ENCODE results near the gene GUCA2B. TPM values are rescaled to one million over a fixed set of nuclear protein-coding genes. Genes with fewer than 3 reads are reported as not detected.

The GUCA2B gene
- total RNA-seq, 1 experiment from 2014 or later, result not detected

- intact Hi-C loops (cut with micrococcal nuclease; ENCODE audit: unreplicated experiment), result no loop called here
- no peak overlapping the region for H3K27ac ChIP-seq (ENCODE audit: low read length)
- no peaks in the 10 kb centered on the region; the same call in 1 of the 2 replicates for H3K27me3 ChIP-seq (ENCODE audit: control insufficient read depth, insufficient read depth, low read length)
Measured at GRCh38 chr1:42145389-42145716, 7.9 kb upstream of the GUCA2B start.

DNA sequence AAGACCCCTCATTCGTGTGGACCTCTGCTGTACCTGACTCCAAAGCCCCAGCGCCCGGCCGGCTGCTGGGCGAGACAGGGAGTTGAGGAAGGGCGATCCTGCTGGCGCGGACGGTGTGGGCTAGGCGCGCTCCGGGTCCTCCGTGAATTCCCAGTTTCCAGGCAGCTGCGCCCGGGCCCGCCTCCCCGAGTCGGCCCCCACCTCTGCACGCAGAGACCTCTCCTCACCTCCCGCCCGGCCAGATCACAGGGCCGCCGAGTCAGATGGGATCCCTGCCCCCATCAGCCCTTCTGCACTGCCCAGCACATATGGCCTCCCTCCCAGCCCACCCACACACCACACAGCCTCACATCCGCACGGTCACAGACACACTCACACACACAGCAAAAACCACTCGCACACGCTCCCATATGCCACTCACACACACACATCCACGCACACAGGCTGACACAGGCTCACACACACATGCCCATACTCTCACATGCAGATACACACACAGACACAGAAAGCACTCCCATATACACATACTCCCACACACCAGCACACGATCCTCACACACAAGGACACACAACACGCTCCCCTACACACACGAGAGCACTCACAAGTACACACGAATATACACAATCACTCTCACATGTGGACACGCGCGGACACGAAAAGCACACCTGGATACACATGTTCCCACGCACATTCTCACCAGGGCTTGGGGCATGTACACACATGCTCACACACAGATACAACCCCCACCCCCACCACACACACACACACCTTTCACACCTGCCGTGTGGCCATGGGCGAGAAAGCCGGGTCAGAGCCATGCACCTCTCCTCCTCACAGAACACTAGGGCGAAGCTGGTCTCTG is 7.2 kb upstream of the GUCA2B start:
- in situ Hi-C loops (cut with HindIII; ENCODE audit: low pct_unique_long_range_greater_than_20kb, low sequenced_read_pairs), result no loop called here
- intact Hi-C loops (cut with micrococcal nuclease; ENCODE audit: unreplicated experiment), result no loop called here
- Histone ChIP-seq H3K36me3 (ENCODE audit: control insufficient read depth, insufficient read depth, low read length) (no peaks in the 10 kb centered on the region), H3K27me3 (ENCODE audit: control insufficient read depth, insufficient read depth, low read length) (no peaks in the 10 kb centered on the region; the same call in 1 of the 2 replicates), H3K4me3 (ENCODE audit: low read depth in 2 of 2, low read length in 2 of 2) (no peak overlapping the region), H3K9me3 (ENCODE audit: control insufficient read depth, insufficient read depth, low read depth, low read length) (no peaks in the 10 kb centered on the region), H3K27ac (ENCODE audit: low read length) (no peak overlapping the region), H3K4me1 (ENCODE audit: control insufficient read depth, insufficient read depth, low read length) (no peaks in the 10 kb centered on the region)
- peak; percentile 33; the same call in 1 of the 2 replicates for ATAC-seq
- no TSS peak for BruUV-seq (replicated peaks)
- TF ChIP-seq POLR2AphosphoS5 (IDR thresholded peaks at IDR 0.05; ENCODE audit: low read depth, low read length) (no peak), REST (IDR thresholded peaks at IDR 0.05; ENCODE audit: insufficient read depth in 1 of 2, low read depth in 2 of 2, low read length in 1 of 2) (no peak), SIN3A (IDR thresholded peaks at IDR 0.05; ENCODE audit: borderline replicate concordance, insufficient read depth, low read depth, low read length) (no peak), TCF7L2 (IDR thresholded peaks at IDR 0.05; ENCODE audit: low read depth, low read length) (no peak)
- TF ChIP-seq, protein P1, sequence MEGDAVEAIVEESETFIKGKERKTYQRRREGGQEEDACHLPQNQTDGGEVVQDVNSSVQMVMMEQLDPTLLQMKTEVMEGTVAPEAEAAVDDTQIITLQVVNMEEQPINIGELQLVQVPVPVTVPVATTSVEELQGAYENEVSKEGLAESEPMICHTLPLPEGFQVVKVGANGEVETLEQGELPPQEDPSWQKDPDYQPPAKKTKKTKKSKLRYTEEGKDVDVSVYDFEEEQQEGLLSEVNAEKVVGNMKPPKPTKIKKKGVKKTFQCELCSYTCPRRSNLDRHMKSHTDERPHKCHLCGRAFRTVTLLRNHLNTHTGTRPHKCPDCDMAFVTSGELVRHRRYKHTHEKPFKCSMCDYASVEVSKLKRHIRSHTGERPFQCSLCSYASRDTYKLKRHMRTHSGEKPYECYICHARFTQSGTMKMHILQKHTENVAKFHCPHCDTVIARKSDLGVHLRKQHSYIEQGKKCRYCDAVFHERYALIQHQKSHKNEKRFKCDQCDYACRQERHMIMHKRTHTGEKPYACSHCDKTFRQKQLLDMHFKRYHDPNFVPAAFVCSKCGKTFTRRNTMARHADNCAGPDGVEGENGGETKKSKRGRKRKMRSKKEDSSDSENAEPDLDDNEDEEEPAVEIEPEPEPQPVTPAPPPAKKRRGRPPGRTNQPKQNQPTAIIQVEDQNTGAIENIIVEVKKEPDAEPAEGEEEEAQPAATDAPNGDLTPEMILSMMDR (IDR thresholded peaks at IDR 0.05), result no peak
- no peak for DNase-seq (ENCODE audit: low read depth, low spot score)
- CTCF ChIA-PET, result interaction anchor here (0.6 kb wide), 1 partner anchor 28 kb away, joined by 4 read pairs; no protein-coding TSS in a partner anchor
- POLR2A ChIA-PET, result no interaction called here

More at GRCh38 chr1:42145389-42145716, 7.9 kb upstream of the GUCA2B start:
- no peaks in the 10 kb centered on the region for H3K36me3 ChIP-seq (ENCODE audit: control insufficient read depth, insufficient read depth, low read length)
- H3K9me3 ChIP-seq (ENCODE audit: control insufficient read depth, insufficient read depth, low read depth, low read length), result no peaks in the 10 kb centered on the region
- no peaks in the 10 kb centered on the region for H3K4me1 ChIP-seq (ENCODE audit: control insufficient read depth, insufficient read depth, low read length)
- BruUV-seq (replicated peaks), result no TSS peak
- no peak for DNase-seq (ENCODE audit: low read depth, low spot score)
- ChIA-PET CTCF (no interaction called here), POLR2A (no interaction called here)
- in situ Hi-C loops (cut with HindIII; ENCODE audit: low pct_unique_long_range_greater_than_20kb, low sequenced_read_pairs), result no loop called here
- no peak overlapping the region for H3K4me3 ChIP-seq (ENCODE audit: low read depth in 2 of 2, low read length in 2 of 2)
- no peak for ATAC-seq
- TF ChIP-seq, protein P1 (IDR thresholded peaks at IDR 0.05), result no peak
- no peak for TF ChIP-seq POLR2AphosphoS5 (IDR thresholded peaks at IDR 0.05; ENCODE audit: low read depth, low read length)
- no peak for TF ChIP-seq REST (IDR thresholded peaks at IDR 0.05; ENCODE audit: insufficient read depth in 1 of 2, low read depth in 2 of 2, low read length in 1 of 2)
- TF ChIP-seq SIN3A (IDR thresholded peaks at IDR 0.05; ENCODE audit: borderline replicate concordance, insufficient read depth, low read depth, low read length), result no peak
- no peak for TF ChIP-seq TCF7L2 (IDR thresholded peaks at IDR 0.05; ENCODE audit: low read depth, low read length)
